GM04503 (cell line): Measurements from ENCODE around the gene ERO1B.

Experiments
- DNase-seq: peaks from one replicate; pipeline ENCODE4 v3.0.0-alpha.2; 2012; ENCODE audit warnings: low read depth

The ERO1B gene

GRCh38 chr1:236253918-236254637 lies 27.7 kb downstream of the ERO1B start:
- no peak for DNase-seq

GRCh38 chr1:236253119-236253518 lies 28.6 kb downstream of the ERO1B start:
- DNase-seq: no peak

GRCh38 chr1:236251587-236251986 lies 30.2 kb downstream of the ERO1B start:
- DNase-seq: no peak

GRCh38 chr1:236247286-236247685 lies 34.5 kb downstream of the ERO1B start:
- DNase-seq: no peak

GRCh38 chr1:236242568-236242967 lies 39.2 kb downstream of the ERO1B start:
- no peak for DNase-seq

- DNase-seq: no peak
These were observed 41.1 kb downstream of the ERO1B start for GRCh38 chr1:236240675-236241074.

GRCh38 chr1:236239092-236239585 lies 42.6 kb downstream of the ERO1B start:
- DNase-seq: no peak

- no peak for DNase-seq
These were observed 46.6 kb downstream of the ERO1B start for GRCh38 chr1:236235116-236235515.

GRCh38 chr1:236228411-236228810 lies 53.3 kb downstream of the ERO1B start:
- no peak for DNase-seq

GRCh38 chr1:236222632-236223031 lies 59.1 kb downstream of the ERO1B start:
- no peak for DNase-seq

- DNase-seq: no peak
These were observed 61.3 kb downstream of the ERO1B start for GRCh38 chr1:236220473-236220872.

- no peak for DNase-seq
These were observed 67.0 kb downstream of the ERO1B start for GRCh38 chr1:236214761-236215160.

GRCh38 chr1:236213534-236213933 lies 68.2 kb downstream of the ERO1B start:
- no peak for DNase-seq

GRCh38 chr1:236211815-236212214 lies 69.9 kb downstream of the ERO1B start:
- no peak for DNase-seq

GRCh38 chr1:236209713-236210112 lies 72.0 kb downstream of the ERO1B start:
- DNase-seq: no peak

- DNase-seq: no peak
These were observed 72.6 kb downstream of the ERO1B start for GRCh38 chr1:236209185-236209584.

- no peak for DNase-seq
These were observed 74.2 kb downstream of the ERO1B start for GRCh38 chr1:236207569-236207968.

GRCh38 chr1:236207121-236207520 lies 74.6 kb downstream of the ERO1B start:
- no peak for DNase-seq

GRCh38 chr1:236206548-236206947 lies 75.2 kb downstream of the ERO1B start:
- DNase-seq: no peak

GRCh38 chr1:236204656-236205055 lies 77.1 kb downstream of the ERO1B start:
- no peak for DNase-seq

- DNase-seq: no peak
These were observed 77.7 kb downstream of the ERO1B start for GRCh38 chr1:236204039-236204438.

- no peak for DNase-seq
These were observed 80.0 kb downstream of the ERO1B start for GRCh38 chr1:236201786-236202185.

- no peak for DNase-seq
These were observed 80.8 kb downstream of the ERO1B start for GRCh38 chr1:236200925-236201324.

GRCh38 chr1:236193184-236193583 lies 88.6 kb downstream of the ERO1B start:
- DNase-seq: no peak
